ENCODE results near the gene DEFB124.

Gene DEFB124

GRCh38 chr20:31500527-31500926, 25.6 kb upstream of the DEFB124 start:
- H3K9me3 ChIP-seq (ENCODE audit: insufficient read depth, low read length): no peaks in the 10 kb centered on the region
- no peak overlapping the region for H3K4me3 ChIP-seq (ENCODE audit: insufficient read depth, low read length, poor library complexity, severe bottlenecking)
- no peaks in the 10 kb centered on the region for H4K20me1 ChIP-seq (ENCODE audit: low read depth, low read length)
- no peaks in the 10 kb centered on the region for H3F3A ChIP-seq (ENCODE audit: insufficient read depth)
- H3K36me3 ChIP-seq (ENCODE audit: low read length): no peaks in the 10 kb centered on the region
- no peak overlapping the region for H2AFZ ChIP-seq (ENCODE audit: low read depth, low read length, severe bottlenecking)
- H3K27me3 ChIP-seq (ENCODE audit: low read length): no peaks in the 10 kb centered on the region
- no peak overlapping the region for H3K9ac ChIP-seq (ENCODE audit: low read length)
- no peak overlapping the region for H3K4me2 ChIP-seq (ENCODE audit: low read depth, low read length, poor library complexity, severe bottlenecking)
- H3K79me2 ChIP-seq (ENCODE audit: insufficient read depth, low read length): no peaks in the 10 kb centered on the region
- TF ChIP-seq CTCF (IDR thresholded peaks at IDR 0.05; ENCODE audit: insufficient read depth, low read length, poor library complexity, severe bottlenecking): no peak
- TF ChIP-seq EZH2phosphoT487 (conservative IDR thresholded peaks at IDR 0.05; ENCODE audit: low read length): no peak
- no peak overlapping the region for H3K27ac ChIP-seq (ENCODE audit: low read depth, low read length)
- H3K9me2 ChIP-seq (replicated peaks; ENCODE audit: insufficient read depth, low read length): no peaks in the 10 kb centered on the region

GRCh38 chr20:31497838-31498540, 23.1 kb upstream of the DEFB124 start:
- H2AFZ ChIP-seq (ENCODE audit: low read depth, low read length, severe bottlenecking): no peak overlapping the region
- H4K20me1 ChIP-seq (ENCODE audit: low read depth, low read length): no peaks in the 10 kb centered on the region
- no peaks in the 10 kb centered on the region for H3K9me3 ChIP-seq (ENCODE audit: insufficient read depth, low read length)
- no peak overlapping the region for H3K27ac ChIP-seq (ENCODE audit: low read depth, low read length)
- no peak overlapping the region for H3K4me3 ChIP-seq (ENCODE audit: insufficient read depth, low read length, poor library complexity, severe bottlenecking)
- no peaks in the 10 kb centered on the region for H3F3A ChIP-seq (ENCODE audit: insufficient read depth)
- H3K36me3 ChIP-seq (ENCODE audit: low read length): no peaks in the 10 kb centered on the region
- no peak overlapping the region for H3K9ac ChIP-seq (ENCODE audit: low read length)
- TF ChIP-seq EZH2phosphoT487 (conservative IDR thresholded peaks at IDR 0.05; ENCODE audit: low read length): no peak
- no peak for TF ChIP-seq CTCF (IDR thresholded peaks at IDR 0.05; ENCODE audit: insufficient read depth, low read length, poor library complexity, severe bottlenecking)
- H3K27me3 ChIP-seq (ENCODE audit: low read length): no peaks in the 10 kb centered on the region
- H3K4me2 ChIP-seq (ENCODE audit: low read depth, low read length, poor library complexity, severe bottlenecking): no peak overlapping the region
- no peaks in the 10 kb centered on the region for H3K9me2 ChIP-seq (replicated peaks; ENCODE audit: insufficient read depth, low read length)
- no peaks in the 10 kb centered on the region for H3K79me2 ChIP-seq (ENCODE audit: insufficient read depth, low read length)

- Histone ChIP-seq H3K27ac (ENCODE audit: low read depth, low read length) (no peak overlapping the region), H3F3A (ENCODE audit: insufficient read depth) (no peaks in the 10 kb centered on the region), H3K27me3 (ENCODE audit: low read length) (no peaks in the 10 kb centered on the region), H3K9ac (ENCODE audit: low read length) (no peak overlapping the region), H4K20me1 (ENCODE audit: low read depth, low read length) (no peaks in the 10 kb centered on the region), H3K79me2 (ENCODE audit: insufficient read depth, low read length) (no peaks in the 10 kb centered on the region), H3K9me3 (ENCODE audit: insufficient read depth, low read length) (no peaks in the 10 kb centered on the region), H3K4me3 (ENCODE audit: insufficient read depth, low read length, poor library complexity, severe bottlenecking) (no peak overlapping the region), H3K4me2 (ENCODE audit: low read depth, low read length, poor library complexity, severe bottlenecking) (no peak overlapping the region), H2AFZ (ENCODE audit: low read depth, low read length, severe bottlenecking) (no peak overlapping the region), H3K9me2 (replicated peaks; ENCODE audit: insufficient read depth, low read length) (no peaks in the 10 kb centered on the region), H3K36me3 (ENCODE audit: low read length) (no peaks in the 10 kb centered on the region)
- TF ChIP-seq EZH2phosphoT487 (conservative IDR thresholded peaks at IDR 0.05; ENCODE audit: low read length): no peak
- no peak for TF ChIP-seq CTCF (IDR thresholded peaks at IDR 0.05; ENCODE audit: insufficient read depth, low read length, poor library complexity, severe bottlenecking)
Observed at GRCh38 chr20:31496761-31497295, 21.9 kb upstream of the DEFB124 start.
